GM23338 (cell line): ENCODE data around the gene PHF21A.

Experiments used
- CREB1 ChIP-seq: fragments of 250-450 bp; sonication (Bioruptor Pico); IDR thresholded peaks from 2 replicates; pipeline ENCODE4 v1.5.0; 2020; ENCODE audit warnings: low read depth, mild to moderate bottlenecking, moderate library complexity
- CTCF ChIP-seq, 2 experiments: fragments of 200-600 bp in 1 of 2; sonication (generic) in 1 of 2; conservative IDR thresholded peaks; 2 replicates each; pipeline versions ENCODE4 v1.5.1 to v1.6.1; 2016 to 2017; ENCODE audit warnings: antibody characterized with exemption in 2 of 2, low read depth in 2 of 2, mild to moderate bottlenecking in 2 of 2, moderate library complexity in 1 of 2
- EZH2 ChIP-seq: fragments of 200-600 bp; sonication (generic); IDR thresholded peaks from one replicate; pipeline ENCODE4 v1.8.0; 2017; ENCODE audit warnings: antibody characterized with exemption, mild to moderate bottlenecking, low read depth; ENCODE audit not compliant: unreplicated experiment
- EZH2phosphoT487 ChIP-seq: fragments of 200-600 bp; sonication (generic); IDR thresholded peaks from one replicate; pipeline ENCODE4 v1.8.1; 2018; ENCODE audit warnings: antibody characterized with exemption; ENCODE audit not compliant: unreplicated experiment
- POLR2AphosphoS5 ChIP-seq: IDR thresholded peaks from 2 replicates; pipeline ENCODE4 v1.6.1; 2016; ENCODE audit warnings: antibody characterized with exemption, low read depth
- STAT1 ChIP-seq: IDR thresholded peaks from one replicate; pipeline ENCODE4 v1.6.1; 2016; ENCODE audit warnings: antibody characterized with exemption; ENCODE audit not compliant: unreplicated experiment
- ZNF331 ChIP-seq: fragments of 250-450 bp; sonication (Bioruptor Pico); IDR thresholded peaks from 2 replicates; pipeline ENCODE4 v1.5.0; 2020; ENCODE audit warnings: low read depth, mild to moderate bottlenecking, moderate library complexity
- TF ChIP-seq, protein P1 (sequence below): IDR thresholded peaks from one replicate; pipeline ENCODE4 v1.6.1; 2018; ENCODE audit warnings: antibody characterized with exemption; ENCODE audit not compliant: unreplicated experiment
- TF ChIP-seq, protein P2 (sequence below): fragments of 250-450 bp; sonication (Bioruptor Pico); IDR thresholded peaks from 2 replicates; pipeline ENCODE4 v1.5.0; 2020; ENCODE audit warnings: mild to moderate bottlenecking, moderate library complexity
- TF ChIP-seq, protein P3 (sequence below): IDR thresholded peaks from 2 replicates; pipeline ENCODE4 v1.6.1; 2016; ENCODE audit warnings: antibody characterized with exemption

DNA sequence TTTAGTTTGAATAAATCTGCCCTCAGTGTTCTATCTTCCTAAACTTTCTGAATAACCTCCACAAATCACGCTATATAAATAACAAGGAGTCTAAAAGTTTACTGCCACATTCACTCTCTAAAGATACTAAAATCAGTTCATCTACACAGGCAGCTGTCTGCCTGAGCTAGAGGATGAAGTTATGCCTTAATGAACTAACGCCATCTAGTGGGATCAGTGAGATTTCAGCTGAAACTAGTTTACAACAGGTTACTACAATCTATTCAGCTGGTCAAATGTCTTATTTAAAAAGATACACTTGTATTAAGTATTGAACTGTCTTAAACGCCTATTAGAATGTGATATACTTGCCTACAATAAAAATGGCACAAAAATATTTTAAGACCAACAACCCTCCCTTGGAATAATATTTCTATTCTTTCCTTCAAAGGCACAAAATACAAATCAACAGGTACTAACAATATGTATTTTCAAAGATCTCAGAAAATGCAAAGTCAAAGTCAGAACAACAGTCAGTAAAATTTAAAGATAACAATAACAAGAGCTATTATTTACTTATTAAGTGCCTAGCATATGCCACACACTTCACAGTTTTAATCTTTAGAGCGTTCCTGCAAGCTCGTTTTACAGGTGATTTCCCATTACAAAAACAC, 114.7 kb downstream of the PHF21A start:
- TF ChIP-seq CTCF (conservative IDR thresholded peaks at IDR 0.05; ENCODE audit: low read depth in 2 of 2) (peak; percentile 88 to 91), EZH2phosphoT487 (no peak), STAT1 (no peak), EZH2 (no peak), POLR2AphosphoS5 (no peak), ZNF331 (CRISPR knock-in tag) (no peak), CREB1 (CRISPR knock-in tag) (no peak)
- TF ChIP-seq, protein P1, sequence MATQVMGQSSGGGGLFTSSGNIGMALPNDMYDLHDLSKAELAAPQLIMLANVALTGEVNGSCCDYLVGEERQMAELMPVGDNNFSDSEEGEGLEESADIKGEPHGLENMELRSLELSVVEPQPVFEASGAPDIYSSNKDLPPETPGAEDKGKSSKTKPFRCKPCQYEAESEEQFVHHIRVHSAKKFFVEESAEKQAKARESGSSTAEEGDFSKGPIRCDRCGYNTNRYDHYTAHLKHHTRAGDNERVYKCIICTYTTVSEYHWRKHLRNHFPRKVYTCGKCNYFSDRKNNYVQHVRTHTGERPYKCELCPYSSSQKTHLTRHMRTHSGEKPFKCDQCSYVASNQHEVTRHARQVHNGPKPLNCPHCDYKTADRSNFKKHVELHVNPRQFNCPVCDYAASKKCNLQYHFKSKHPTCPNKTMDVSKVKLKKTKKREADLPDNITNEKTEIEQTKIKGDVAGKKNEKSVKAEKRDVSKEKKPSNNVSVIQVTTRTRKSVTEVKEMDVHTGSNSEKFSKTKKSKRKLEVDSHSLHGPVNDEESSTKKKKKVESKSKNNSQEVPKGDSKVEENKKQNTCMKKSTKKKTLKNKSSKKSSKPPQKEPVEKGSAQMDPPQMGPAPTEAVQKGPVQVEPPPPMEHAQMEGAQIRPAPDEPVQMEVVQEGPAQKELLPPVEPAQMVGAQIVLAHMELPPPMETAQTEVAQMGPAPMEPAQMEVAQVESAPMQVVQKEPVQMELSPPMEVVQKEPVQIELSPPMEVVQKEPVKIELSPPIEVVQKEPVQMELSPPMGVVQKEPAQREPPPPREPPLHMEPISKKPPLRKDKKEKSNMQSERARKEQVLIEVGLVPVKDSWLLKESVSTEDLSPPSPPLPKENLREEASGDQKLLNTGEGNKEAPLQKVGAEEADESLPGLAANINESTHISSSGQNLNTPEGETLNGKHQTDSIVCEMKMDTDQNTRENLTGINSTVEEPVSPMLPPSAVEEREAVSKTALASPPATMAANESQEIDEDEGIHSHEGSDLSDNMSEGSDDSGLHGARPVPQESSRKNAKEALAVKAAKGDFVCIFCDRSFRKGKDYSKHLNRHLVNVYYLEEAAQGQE, result no peak
- TF ChIP-seq, protein P2, sequence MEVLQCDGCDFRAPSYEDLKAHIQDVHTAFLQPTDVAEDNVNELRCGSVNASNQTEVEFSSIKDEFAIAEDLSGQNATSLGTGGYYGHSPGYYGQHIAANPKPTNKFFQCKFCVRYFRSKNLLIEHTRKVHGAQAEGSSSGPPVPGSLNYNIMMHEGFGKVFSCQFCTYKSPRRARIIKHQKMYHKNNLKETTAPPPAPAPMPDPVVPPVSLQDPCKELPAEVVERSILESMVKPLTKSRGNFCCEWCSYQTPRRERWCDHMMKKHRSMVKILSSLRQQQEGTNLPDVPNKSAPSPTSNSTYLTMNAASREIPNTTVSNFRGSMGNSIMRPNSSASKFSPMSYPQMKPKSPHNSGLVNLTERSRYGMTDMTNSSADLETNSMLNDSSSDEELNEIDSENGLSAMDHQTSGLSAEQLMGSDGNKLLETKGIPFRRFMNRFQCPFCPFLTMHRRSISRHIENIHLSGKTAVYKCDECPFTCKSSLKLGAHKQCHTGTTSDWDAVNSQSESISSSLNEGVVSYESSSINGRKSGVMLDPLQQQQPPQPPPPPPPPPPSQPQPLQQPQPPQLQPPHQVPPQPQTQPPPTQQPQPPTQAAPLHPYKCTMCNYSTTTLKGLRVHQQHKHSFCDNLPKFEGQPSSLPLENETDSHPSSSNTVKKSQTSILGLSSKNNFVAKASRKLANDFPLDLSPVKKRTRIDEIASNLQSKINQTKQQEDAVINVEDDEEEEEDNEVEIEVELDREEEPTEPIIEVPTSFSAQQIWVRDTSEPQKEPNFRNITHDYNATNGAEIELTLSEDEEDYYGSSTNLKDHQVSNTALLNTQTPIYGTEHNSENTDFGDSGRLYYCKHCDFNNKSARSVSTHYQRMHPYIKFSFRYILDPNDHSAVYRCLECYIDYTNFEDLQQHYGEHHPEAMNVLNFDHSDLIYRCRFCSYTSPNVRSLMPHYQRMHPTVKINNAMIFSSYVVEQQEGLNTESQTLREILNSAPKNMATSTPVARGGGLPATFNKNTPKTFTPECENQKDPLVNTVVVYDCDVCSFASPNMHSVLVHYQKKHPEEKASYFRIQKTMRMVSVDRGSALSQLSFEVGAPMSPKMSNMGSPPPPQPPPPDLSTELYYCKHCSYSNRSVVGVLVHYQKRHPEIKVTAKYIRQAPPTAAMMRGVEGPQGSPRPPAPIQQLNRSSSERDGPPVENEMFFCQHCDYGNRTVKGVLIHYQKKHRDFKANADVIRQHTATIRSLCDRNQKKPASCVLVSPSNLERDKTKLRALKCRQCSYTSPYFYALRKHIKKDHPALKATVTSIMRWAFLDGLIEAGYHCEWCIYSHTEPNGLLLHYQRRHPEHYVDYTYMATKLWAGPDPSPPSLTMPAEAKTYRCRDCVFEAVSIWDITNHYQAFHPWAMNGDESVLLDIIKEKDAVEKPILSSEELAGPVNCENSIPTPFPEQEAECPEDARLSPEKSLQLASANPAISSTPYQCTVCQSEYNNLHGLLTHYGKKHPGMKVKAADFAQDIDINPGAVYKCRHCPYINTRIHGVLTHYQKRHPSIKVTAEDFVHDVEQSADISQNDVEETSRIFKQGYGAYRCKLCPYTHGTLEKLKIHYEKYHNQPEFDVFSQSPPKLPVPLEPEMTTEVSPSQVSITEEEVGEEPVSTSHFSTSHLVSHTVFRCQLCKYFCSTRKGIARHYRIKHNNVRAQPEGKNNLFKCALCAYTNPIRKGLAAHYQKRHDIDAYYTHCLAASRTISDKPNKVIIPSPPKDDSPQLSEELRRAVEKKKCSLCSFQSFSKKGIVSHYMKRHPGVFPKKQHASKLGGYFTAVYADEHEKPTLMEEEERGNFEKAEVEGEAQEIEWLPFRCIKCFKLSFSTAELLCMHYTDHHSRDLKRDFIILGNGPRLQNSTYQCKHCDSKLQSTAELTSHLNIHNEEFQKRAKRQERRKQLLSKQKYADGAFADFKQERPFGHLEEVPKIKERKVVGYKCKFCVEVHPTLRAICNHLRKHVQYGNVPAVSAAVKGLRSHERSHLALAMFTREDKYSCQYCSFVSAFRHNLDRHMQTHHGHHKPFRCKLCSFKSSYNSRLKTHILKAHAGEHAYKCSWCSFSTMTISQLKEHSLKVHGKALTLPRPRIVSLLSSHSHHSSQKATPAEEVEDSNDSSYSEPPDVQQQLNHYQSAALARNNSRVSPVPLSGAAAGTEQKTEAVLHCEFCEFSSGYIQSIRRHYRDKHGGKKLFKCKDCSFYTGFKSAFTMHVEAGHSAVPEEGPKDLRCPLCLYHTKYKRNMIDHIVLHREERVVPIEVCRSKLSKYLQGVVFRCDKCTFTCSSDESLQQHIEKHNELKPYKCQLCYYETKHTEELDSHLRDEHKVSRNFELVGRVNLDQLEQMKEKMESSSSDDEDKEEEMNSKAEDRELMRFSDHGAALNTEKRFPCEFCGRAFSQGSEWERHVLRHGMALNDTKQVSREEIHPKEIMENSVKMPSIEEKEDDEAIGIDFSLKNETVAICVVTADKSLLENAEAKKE (CRISPR knock-in tag), result no peak
- TF ChIP-seq, protein P3, sequence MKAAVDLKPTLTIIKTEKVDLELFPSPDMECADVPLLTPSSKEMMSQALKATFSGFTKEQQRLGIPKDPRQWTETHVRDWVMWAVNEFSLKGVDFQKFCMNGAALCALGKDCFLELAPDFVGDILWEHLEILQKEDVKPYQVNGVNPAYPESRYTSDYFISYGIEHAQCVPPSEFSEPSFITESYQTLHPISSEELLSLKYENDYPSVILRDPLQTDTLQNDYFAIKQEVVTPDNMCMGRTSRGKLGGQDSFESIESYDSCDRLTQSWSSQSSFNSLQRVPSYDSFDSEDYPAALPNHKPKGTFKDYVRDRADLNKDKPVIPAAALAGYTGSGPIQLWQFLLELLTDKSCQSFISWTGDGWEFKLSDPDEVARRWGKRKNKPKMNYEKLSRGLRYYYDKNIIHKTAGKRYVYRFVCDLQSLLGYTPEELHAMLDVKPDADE, result no peak
